Stimulated activated CD8-positive, alpha-beta memory T cell treated with anti-CD3 and anti-CD28 coated beads, Interleukin-12 subunit alpha, Interleukin-12 subunit beta, amount 100 ng/mL, for 4 hours (primary cell): Measurements from ENCODE around the gene COG1.

ENCODE experiments used
- DNase-seq: peaks from one replicate; pipeline ENCODE4 v3.0.0-alpha.2; 2020; ENCODE audit warnings: low read depth

Gene COG1

DNA sequence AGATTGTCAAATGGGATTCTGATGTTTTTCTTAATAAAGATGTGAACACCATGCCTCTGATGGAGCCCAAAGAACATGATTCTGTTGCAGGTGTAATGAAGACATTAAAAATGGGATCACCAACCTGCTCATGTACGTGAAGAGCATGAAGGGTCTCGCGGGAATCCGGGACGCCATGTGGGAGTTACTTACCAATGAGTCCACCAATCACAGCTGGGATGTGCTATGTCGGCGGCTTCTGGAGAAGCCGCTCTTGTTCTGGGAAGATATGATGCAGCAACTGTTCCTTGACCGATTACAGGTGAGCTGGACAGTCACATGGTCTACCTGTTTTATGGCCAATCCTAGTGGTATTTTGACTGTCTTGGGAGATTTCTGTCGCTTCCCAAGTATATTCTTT is 7.6 kb downstream of the COG1 start:
- DNase-seq, result no peak

DNA sequence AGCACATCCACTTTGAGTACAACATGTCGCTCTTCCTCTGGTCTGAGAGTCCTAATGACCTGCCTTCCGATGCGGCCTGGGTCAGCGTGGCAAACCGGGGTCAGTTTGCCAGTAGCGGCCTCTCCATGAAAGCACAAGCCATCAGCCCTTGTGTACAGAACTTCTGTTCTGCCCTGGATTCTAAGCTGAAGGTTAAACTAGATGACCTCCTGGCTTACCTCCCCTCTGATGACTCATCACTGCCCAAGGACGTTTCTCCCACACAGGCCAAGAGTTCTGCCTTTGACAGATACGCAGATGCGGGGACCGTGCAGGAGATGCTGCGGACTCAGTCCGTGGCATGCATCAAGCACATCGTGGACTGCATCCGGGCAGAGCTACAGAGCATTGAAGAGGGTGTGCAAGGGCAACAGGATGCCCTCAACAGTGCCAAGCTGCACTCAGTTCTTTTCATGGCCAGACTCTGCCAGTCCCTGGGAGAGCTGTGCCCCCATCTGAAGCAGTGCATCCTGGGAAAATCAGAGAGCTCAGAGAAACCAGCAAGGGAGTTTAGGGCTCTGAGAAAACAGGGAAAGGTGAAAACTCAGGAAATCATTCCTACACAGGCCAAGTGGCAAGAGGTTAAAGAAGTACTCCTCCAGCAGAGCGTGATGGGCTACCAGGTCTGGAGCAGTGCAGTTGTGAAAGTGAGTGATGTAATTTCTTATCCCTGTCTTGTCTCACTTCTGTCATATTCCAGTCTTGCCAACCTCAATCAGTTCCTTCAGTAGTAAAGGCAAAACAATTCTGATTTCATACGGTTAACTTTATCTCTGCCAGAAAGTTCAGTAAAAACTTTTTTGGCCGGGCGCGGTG is 8.6 kb downstream of the COG1 start:
- DNase-seq, result no peak

DNA sequence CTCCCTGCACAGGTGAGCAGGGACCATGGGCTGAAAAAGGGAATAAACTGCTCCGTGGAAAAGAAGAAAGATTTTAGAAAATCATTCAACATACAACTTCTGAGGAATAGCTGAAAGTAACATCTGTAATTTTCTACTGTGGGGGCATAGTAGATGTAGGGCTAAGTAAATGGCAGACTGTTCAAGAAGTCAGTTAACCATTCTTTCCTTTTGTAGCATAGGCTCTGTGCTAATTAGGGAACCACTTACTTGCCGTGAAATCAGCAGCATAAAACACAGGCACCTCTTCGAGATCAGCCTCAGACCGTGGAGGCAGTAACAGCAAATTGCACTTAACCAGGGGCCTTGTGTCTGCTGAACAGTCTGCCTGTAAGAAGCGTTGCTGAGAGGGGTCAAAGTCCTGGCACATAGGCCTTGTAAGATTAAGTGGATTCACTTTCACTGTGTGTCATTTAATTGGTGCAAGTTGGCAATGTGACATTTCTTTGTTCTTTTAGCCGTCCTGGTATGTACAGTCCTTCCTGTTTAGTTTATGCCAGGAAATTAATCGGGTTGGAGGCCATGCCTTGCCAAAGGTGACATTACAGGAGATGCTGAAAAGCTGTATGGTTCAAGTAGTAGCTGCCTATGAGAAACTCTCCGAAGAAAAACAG is 10.4 kb downstream of the COG1 start:
- no peak for DNase-seq

DNA sequence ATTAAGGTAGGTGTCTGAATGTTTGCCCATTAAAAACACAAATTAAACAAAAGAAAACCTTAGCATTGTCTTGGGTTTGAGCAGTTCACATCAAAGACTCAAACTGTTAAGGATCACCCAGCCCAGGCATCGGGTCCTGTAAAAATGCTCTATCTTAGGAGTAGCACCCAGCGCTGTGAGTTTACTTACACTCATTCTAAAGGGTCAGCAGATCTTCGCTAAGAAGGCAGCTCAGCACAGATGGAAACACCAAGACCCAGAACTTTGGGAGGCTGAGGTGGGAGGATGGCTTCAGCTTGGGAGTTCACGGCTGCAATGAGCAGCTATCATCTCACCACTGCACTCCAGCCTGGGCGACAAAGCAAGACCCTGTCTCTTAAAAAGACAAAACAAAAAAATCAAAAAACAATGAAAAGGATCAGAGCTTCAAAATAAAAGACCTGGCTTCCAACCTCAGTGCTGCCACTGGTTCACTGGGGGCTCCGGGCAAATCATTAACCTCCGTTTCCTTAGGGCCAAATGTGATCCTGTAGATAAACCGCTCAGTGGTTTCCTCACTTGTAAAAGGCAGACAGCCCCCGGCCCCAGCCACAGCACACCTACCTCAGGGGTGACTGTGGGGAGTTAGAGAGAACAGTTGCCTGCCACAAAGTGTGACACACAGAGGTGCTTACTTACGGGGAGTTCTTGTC is 11.1 kb downstream of the COG1 start:
- no peak for DNase-seq

DNA sequence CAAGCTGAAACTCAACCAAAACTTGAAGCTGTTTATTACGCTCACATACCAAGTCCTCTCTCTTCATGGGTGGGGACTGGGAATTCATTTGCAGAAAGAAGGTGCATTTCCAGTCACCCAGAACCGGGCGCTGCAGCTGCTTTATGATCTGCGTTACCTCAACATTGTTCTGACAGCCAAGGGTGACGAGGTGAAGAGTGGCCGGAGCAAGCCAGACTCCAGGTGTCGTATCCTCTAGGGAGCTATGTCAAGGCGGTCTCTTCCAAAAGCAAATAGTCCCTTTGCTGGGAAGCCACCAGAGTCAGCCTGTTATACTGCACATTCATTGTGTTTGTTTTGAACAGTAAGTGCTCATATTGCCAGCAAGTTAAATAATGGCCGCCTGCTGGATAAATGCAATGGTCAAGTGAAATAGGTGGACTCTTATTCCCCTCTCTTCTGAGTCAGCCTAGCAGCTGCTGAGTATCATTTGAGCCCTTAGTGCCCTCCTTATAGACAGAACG is 12.7 kb downstream of the COG1 start:
- DNase-seq, result no peak

DNA sequence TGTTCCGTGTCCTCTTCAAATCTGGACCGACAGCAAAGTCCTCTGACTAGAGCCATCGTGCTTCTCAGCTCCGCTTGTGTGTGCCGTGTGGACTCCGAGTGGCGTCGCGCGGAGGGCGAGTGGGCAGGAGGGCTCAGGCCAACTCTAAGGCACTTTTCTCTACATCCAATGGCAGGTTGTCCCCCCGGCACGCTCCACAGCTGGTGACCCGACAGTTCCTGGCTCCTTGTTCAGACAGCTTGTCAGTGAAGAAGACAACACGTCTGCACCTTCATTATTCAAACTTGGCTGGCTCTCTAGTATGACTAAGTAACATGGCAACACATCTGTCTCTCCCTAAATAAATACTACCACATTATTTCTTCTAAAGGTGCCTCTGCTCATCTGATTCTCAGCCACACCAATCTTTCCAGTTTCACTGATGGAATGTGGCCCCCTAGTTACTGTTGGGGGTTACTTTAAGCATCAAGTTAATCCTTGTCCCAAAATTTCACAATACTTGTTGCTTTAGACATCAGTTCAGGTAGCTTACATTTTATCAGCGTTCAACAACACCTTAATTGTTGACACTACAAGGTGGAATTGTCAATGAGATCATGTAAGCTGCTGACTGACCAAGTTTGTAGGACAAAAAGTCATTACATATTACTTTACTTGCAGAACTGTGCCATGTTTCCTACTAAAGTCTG is 15.4 kb downstream of the COG1 start:
- DNase-seq, result no peak

DNA sequence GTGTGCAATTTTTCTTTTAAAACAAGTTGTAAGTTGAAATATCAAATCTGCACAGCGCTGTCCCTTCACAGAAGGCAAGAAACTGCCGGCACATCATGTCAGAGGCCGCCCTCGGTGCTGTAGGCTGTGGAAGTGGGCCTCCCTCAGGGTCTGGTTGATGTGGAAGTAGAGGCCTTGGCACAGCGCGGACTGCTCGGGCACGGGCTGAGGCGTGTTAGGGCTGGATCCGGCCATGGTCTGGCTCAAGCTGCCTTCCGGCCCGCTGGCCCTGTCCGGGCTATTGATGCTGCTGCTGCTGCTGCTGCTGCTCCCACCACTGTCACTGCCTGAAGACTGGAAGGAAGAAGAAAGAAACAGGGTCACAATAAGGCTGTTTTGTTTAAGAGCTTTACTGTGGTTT is 16.6 kb downstream of the COG1 start:
- DNase-seq, result no peak

DNA sequence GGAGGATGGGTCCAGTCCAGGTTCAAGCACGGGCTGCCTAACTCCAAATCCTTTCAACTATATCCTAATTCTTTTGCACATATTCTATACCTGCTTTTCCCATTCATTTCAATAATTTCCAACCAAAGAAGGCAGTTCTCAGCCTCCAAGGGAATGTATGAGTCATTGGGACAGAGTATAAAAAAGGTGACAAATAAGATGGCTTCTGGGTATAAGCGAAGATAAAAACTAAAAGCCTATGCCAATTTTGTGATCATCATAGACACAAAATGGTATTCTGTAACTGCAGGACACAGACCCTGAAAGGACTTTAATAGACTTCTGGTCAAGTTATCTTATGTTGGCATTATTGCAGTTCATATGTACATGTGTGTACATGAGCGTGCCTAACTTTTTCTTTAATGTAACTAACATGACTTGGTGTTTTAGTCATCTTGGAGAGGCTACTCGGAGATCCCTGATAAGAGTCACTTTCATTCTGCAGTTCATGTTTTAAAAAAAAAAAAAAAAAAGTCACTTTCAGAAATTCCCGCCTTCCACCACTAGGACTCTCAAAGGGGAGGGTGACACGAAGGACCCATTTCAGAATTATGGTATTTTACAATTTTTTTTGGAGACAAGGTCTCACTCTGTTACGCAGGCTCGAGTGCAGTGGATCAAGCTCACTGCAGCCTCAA is 17.3 kb downstream of the COG1 start:
- no peak for DNase-seq

DNA sequence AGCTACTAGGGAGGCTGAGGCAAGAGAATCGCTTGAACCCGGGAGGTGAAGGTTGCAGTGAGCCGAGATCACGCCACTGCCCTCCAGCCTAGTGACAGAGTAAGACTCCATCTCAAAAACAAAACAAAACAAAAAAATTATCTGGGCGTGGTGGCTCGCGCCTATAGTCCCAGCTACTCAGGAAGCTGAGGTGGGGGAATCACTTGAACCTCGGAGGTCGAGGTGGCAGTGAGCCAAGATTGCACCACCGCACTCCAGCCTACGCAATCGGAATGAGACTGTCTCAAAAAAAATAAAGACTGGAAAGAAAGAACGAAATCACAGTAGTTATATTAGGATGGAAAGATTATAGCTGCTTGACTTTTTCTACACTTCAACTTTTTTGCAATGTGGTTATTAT is 18.9 kb downstream of the COG1 start:
- peak; percentile 39 for DNase-seq

DNA sequence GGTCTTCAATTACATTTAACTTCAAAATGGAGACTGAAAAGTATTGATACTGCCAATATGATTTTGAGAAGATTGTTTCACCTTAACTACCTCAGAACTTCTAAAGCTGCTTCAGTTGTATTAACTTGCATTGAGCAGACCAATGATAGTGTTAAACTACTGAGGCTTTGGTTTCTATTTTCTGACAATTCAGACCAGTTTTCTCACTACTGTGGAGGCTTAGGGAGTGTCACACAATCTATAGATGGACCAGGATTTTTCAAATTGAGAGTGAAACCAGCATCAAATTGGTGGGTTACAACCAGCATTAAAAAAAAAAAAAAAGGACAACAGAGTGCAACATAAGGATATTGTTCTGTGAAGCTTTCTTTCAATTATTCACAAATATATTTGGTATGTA is 21.2 kb downstream of the COG1 start:
- DNase-seq, result no peak

DNA sequence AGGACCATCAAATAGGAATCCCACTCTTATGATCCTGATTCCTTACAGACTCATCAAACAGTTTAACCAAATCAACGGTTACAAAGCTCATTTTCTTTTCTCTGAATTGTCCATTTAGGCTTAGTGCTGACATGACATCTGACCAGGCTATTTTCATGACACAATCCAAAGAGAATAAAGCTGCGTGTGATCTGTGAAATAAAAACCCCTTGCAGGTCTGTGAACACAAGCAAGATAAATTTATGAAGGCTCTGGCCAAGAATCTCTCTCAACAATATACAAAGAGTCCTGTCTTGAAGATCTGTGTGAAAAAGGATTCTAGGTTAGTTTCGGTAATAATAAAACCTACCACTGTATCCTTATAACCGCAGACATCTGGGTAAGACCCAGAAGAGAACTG is 22.0 kb downstream of the COG1 start:
- no peak for DNase-seq

DNA sequence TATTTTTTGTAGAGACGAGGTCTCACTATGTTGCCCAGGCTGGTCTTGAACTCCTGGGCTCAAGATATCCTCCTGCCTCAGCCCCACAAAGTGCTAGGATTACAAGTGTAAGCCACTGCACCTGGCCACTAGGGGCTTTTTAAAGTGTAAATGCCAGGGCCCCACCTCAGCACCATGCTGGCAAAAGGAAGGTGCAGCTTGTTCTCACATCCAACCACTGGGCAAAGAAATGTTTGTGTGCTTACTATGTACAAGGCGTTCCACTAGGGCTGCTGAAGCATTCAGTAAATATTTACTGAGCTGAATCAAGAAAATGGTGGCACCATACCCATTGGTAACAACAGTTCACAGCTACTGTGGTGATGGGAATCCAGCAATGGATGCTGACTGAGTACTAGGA is 22.6 kb downstream of the COG1 start:
- DNase-seq, result no peak

DNA sequence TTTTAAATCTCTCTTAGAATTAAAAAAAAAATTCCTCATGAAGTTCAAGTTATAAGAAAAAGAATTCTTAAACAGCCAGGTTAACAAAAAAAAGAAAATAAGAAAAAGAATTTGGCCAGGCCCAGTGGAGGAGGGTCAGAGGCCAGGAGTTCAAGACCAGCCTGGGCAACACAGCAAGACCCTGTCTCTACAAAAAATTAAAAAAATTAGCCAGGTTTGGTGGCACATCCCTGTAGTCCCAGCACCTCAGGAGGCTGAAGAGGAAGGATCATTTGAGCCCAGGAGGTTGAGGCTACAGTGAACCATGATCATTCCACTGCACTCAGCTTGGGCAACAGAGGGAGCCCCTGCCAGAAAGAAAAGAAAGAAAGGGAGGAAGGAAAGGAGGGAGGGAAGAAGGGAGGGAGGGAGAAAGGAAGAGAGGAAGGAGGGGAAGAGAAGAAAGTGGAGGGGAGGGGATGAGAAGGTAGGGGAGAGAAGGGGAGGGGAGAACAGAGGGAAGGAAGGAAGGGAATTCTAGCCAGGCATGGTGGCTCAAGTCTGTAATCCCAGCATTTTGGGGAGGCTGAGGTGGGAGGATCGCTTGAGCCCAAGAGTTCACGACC is 30.9 kb downstream of the COG1 start:
- DNase-seq, result no peak

DNA sequence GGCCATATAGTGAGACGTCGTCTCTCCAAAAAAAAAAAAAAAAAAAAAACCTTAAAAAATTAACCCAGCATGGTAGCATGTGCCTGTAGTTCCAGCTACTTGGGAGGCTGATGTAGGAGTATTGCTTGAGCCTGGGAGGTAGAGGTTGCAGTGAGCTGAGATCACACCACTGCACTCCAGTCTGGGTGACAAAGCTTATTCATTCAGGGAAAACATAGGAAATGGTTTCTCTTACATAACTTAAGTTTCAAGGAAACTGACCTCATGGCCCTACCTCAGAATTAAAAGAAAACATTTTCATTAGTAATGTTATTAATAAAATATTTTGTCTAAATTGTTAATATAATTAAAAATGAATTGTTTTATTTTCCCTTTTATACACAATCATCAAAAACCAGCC is 31.4 kb downstream of the COG1 start:
- DNase-seq, result no peak

DNA sequence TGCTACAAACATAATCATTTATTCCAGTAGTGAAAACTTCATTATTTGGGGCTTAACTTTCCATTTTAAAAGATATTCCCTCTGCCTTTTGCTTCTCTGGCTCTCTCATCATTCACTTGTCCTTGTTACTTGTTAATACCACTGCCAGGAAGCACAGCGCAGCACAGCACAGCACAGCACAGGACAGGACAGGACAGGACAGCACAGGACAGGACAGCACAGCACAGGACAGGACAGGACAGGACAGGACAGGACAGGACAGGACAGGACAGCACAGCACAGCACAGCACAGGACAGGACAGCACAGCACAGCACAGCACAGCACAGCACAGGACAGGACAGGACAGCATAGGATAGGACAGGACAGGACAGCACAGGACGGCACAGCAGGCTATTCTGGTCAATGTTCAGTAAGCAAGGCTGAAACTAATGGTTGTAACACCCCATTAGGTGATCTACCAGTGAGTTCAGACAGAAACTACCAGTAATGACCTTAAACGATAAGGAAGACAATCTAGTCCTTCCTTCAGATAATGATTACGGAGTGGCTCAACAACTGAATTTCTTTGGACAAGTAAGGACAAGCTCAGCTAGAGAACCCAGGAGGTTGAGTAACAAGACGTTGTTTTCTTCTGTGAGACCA is 31.9 kb downstream of the COG1 start:
- no peak for DNase-seq

DNA sequence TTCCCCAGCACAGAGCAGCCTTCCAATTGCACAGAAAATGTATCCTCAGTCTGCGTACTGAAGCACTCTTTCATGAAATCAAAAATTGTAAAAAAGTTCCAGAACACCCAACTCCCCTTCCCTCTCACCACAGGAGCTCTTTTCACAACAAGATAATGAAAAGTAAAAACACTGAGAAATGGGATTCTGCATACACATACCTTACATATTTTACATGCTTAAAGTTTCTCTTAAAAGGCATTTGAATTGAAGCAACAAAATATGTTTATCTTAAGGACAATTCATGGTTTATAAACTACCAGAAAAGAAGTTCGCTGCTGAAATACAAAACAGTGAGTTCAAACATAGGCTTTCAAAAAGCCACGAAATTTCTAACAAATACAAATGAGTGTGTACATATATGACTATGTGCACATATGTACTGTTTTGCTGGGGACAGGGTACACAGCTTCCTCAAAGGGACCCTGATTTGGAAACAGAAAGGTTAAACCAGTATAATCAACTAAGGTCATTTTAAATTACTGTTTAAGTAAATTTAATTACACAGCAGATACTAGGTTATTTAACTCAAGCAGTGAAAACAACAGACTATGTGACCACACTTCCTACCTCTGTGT is 33.8 kb downstream of the COG1 start:
- no peak for DNase-seq

DNA sequence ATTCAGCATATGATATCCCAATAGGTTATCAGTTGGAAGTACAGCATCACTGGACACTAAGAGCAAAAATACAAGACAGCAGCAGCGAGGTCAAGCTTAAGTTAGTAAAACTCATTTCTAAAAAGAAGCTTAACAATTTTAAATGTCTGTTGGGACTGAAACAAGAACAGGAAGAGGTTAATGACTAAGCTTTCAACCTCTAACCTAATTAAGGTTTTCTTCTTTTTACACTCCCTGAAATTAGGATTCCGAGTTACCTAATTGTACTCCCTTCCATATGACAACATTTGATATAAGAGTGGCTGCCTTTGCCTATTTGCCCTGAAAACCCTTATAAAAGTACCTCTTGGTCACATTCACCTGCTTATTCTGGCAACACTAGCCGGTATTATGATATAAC is 34.5 kb downstream of the COG1 start:
- no peak for DNase-seq

DNA sequence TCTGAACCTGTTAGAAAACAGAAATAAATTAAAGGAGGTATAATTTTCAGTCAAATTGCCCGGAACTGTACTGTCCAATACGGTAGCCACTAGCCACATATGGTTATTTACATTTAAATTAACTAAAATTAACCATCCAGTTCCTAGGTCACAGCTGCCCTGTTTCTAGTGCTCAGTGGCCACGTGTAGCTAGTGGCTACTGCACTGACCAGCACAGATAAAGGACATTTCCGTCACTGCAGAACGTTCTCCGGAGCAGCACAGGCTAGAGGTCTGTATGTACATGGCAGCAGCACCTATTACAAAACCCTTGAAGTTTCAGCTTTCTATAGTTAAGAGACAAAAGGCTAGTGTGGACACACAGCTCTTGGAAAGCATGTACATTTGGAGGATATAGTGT is 35.1 kb downstream of the COG1 start:
- DNase-seq, result no peak

DNA sequence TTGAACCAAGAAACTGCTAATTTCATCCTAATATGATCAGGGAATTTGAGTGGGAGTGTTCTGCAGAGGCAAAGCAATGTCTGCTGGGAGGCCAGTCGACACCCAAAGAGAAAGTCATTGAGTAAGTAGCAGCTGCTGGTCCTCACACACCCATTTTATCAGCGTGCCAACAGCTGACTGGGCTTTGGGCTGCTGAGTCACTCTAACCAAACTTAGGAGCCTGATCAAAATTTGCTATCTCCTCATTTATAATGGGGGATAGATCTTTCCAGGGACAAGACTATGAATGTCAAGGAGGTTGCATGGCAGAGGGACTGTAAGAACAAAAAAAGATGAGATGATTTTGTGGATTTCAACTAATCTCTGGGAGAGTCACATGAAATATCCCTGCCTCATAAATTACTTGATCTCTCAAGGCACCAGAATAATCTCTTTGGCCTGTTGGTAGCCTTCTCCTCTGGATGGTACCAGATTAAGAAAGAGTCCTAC is 35.9 kb downstream of the COG1 start:
- no peak for DNase-seq

DNA sequence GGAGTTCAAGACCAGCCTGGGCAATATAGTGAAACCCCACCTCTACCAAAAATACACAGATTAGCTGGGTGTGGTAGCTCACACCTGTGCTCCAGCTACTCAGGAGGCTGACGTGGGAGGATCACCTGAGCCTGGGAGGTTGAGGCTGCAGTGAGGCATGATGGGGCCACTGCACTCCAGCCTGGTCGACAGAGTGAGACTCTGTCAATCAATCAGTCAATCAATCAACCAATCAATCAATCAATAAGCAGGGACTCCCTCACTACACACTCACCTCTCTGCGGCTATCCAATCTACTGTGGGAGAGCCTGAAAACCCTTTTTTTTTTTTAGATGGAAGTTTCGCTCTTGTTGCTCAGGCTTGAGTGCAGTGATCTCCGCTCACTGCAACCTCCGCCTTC is 37.2 kb downstream of the COG1 start:
- no peak for DNase-seq
